ENCODE data around the gene RC3H2.

The RC3H2 gene

DNA sequence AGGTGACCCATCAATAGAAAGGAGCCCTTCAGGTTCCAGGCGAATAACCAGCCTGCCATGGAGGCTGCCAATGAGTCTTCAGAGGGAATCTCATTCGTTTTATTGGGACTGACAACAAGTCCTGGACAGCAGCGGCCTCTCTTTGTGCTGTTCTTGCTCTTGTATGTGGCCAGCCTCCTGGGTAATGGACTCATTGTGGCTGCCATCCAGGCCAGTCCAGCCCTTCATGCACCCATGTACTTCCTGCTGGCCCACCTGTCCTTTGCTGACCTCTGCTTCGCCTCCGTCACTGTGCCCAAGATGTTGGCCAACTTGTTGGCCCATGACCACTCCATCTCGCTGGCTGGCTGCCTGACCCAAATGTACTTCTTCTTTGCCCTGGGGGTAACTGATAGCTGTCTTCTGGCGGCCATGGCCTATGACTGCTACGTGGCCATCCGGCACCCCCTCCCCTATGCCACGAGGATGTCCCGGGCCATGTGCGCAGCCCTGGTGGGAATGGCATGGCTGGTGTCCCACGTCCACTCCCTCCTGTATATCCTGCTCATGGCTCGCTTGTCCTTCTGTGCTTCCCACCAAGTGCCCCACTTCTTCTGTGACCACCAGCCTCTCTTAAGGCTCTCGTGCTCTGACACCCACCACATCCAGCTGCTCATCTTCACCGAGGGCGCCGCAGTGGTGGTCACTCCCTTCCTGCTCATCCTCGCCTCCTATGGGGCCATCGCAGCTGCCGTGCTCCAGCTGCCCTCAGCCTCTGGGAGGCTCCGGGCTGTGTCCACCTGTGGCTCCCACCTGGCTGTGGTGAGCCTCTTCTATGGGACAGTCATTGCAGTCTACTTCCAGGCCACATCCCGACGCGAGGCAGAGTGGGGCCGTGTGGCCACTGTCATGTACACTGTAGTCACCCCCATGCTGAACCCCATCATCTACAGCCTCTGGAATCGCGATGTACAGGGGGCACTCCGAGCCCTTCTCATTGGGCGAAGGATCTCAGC lies 104.8 kb downstream of the RC3H2 start, which contains the start of gene OR1K1:
Gene OR1K1 (plus strand): TSS at position 58 of the 995 bp plus-strand sequence. CDS start 0 bp downstream, at position 58.
- no peak for ATAC-seq

DNA sequence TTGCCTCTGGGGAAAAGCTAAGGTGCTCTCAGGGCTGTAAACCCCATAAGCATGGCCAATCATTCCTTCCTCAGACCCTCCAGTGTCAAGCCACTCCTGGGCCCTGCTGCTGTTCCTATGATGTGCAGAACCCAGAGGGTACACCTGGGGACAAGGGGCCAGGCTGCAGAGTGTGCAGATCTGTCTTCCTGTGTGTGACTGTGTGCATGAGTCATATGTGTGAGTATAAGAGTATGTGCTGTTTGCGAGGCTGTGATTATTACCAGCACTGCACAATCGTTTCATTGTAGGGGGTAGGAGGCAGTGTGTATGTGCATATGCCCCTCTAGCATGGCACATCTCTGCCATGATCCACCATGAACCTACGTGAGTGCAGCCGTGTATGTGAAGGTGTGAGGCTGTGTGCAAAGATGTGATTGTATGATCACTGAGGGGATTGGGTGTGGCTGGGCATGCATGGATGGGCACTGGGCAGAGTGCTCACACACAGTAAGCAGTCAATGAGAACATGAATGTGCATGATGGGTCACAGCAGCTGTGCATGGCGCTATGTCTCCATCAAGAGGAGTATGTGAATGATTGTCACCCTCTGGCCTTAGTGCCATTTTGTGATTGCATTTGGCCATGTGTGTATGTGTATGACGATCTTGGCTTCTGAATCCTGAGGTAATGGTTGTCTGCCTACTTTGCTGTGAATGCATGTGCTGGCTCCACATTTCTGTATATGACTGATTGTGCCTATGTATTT lies 107.7 kb downstream of the RC3H2 start:
- ATAC-seq = no peak

All from activated CD4-positive, CD25-positive, alpha-beta regulatory T cell treated with anti-CD3 and anti-CD28 coated beads, Interleukin-2, amount 50 U/mL, for 24 hours (primary cell).